Ovary (tissue), 3 donors: Measurements from ENCODE around the gene ARHGEF25.

Experiments
- POLR2A ChIP-seq: fragments of 450-650 bp; IDR thresholded peaks from one replicate; pipeline ENCODE4 v1.6.1; 2017; ENCODE audit warnings: antibody characterized with exemption, mild to moderate bottlenecking, moderate library complexity
- TF ChIP-seq, protein P1 (sequence below), 3 donors: fragments of 450-650 bp in 2 of 3; fragments of 200-600 bp in 1 of 3; IDR thresholded peaks; one replicate each; pipeline versions ENCODE4 v1.5.1 to v1.8.0; 2016 to 2022; ENCODE audit warnings: antibody characterized with exemption in 3 of 3, mild to moderate bottlenecking in 1 of 3
- donor health status: DM: no; HTN: no; CAD: no.

DNA sequence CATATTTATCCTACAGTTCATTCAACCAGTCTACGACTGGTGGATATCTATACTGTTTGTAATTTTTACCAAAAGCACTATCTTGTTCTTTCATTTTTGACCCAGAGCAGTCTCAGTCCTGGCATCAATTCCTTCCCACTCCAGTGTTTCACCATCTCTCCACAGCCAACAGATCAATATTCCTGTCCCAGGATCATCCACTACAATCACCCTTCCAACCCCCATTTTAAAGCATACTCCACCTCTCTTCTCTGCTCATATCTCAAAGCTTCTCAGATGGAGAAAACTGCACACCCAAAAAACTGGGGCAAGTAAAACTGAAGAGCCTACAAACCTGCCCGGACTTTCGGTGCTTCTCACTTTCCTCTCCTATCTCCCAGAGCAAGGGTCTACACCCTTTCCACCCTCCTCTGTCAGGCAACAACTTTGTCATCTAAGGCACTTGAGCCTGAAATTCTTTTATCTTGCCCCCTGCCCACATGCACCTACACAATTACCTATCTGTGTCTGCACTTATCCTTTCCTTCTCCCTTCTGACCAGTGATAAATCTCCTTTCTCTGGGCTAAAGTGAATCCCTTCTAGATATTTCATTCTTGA is 24.3 kb upstream of the ARHGEF25 start:
- TF ChIP-seq, protein P1, sequence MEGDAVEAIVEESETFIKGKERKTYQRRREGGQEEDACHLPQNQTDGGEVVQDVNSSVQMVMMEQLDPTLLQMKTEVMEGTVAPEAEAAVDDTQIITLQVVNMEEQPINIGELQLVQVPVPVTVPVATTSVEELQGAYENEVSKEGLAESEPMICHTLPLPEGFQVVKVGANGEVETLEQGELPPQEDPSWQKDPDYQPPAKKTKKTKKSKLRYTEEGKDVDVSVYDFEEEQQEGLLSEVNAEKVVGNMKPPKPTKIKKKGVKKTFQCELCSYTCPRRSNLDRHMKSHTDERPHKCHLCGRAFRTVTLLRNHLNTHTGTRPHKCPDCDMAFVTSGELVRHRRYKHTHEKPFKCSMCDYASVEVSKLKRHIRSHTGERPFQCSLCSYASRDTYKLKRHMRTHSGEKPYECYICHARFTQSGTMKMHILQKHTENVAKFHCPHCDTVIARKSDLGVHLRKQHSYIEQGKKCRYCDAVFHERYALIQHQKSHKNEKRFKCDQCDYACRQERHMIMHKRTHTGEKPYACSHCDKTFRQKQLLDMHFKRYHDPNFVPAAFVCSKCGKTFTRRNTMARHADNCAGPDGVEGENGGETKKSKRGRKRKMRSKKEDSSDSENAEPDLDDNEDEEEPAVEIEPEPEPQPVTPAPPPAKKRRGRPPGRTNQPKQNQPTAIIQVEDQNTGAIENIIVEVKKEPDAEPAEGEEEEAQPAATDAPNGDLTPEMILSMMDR (IDR thresholded peaks at IDR 0.05): no peak
- no peak for TF ChIP-seq POLR2A
